ENCODE data around the gene CACFD1.

- TF ChIP-seq CTCF (IDR thresholded peaks at IDR 0.05; ENCODE audit: low read depth, low read length, poor library complexity, severe bottlenecking): no peak
- TF ChIP-seq EZH2phosphoT487 (IDR thresholded peaks at IDR 0.05; ENCODE audit: borderline replicate concordance, low read length): no peak
Observed at GRCh38 chr9:133463864-133464615, 4.3 kb downstream of the CACFD1 start.

All from DOHH2 (cell line).